HL-60/S4 treated with retinoic acid at 250 ng/mL for 4 days and 3 days (cell line): Measurements from ENCODE around the gene ZNRD2.

Experiments used
- in situ Hi-C: fragments of 300-500 bp; cut with MboI; formaldehyde crosslinking; loops from 2 replicates; pipeline ENCODE4 v1.7.0; 2022; ENCODE audit warnings: low sequenced_read_pairs

ZNRD2 gene

GRCh38 chr11:65585396-65586246 lies 15.3 kb downstream of the ZNRD2 start:
- in situ Hi-C loops: no loop called here

GRCh38 chr11:65586247-65586630 lies 16.0 kb downstream of the ZNRD2 start:
- in situ Hi-C loops: no loop called here

- in situ Hi-C loops: no loop called here
These were observed 16.4 kb downstream of the ZNRD2 start for GRCh38 chr11:65586676-65587075.

GRCh38 chr11:65588199-65589054 lies 18.1 kb downstream of the ZNRD2 start:
- in situ Hi-C loops: no loop called here

GRCh38 chr11:65589444-65590239 lies 19.4 kb downstream of the ZNRD2 start:
- in situ Hi-C loops: no loop called here

- in situ Hi-C loops: no loop called here
These were observed 20.0 kb downstream of the ZNRD2 start for GRCh38 chr11:65590240-65590738.

- in situ Hi-C loops: no loop called here
These were observed 21.9 kb downstream of the ZNRD2 start for GRCh38 chr11:65591939-65592857.

- in situ Hi-C loops: no loop called here
These were observed 22.7 kb downstream of the ZNRD2 start for GRCh38 chr11:65592858-65593517.

- in situ Hi-C loops: no loop called here
These were observed 23.5 kb downstream of the ZNRD2 start for GRCh38 chr11:65593518-65594414.

- in situ Hi-C loops: no loop called here
These were observed 24.9 kb downstream of the ZNRD2 start for GRCh38 chr11:65595131-65595530.

- in situ Hi-C loops: no loop called here
These were observed 25.4 kb downstream of the ZNRD2 start, which contains the start of gene KCNK7 for GRCh38 chr11:65595543-65596281. Gene KCNK7 (minus strand): TSS chr11:65595800. CDS start chr11:65595772, 28 bp downstream.

- in situ Hi-C loops: no loop called here
These were observed 26.2 kb downstream of the ZNRD2 start for GRCh38 chr11:65596520-65596919.

GRCh38 chr11:65598258-65598699 lies 28.0 kb downstream of the ZNRD2 start:
- in situ Hi-C loops: no loop called here

- in situ Hi-C loops: no loop called here
These were observed 29.1 kb downstream of the ZNRD2 start for GRCh38 chr11:65599216-65599954.

GRCh38 chr11:65599955-65600246 lies 29.6 kb downstream of the ZNRD2 start:
- in situ Hi-C loops: no loop called here

GRCh38 chr11:65604258-65604657 lies 34.0 kb downstream of the ZNRD2 start:
- in situ Hi-C loops: no loop called here
